HTR-8/SVneo (cell line): ENCODE data around the gene IGFBP4.

Source experiments
- DNase-seq: peaks from one replicate; pipeline ENCODE4 v3.0.0; 2011; ENCODE audit warnings: low spot score, mixed read lengths; ENCODE audit not compliant: insufficient read length
- FAIRE-seq: peaks from 2 replicates; lab custom pipeline; 2011; peaks lifted over from hg19 to GRCh38; lab: Jason Lieb, UNC

Gene IGFBP4

DNA sequence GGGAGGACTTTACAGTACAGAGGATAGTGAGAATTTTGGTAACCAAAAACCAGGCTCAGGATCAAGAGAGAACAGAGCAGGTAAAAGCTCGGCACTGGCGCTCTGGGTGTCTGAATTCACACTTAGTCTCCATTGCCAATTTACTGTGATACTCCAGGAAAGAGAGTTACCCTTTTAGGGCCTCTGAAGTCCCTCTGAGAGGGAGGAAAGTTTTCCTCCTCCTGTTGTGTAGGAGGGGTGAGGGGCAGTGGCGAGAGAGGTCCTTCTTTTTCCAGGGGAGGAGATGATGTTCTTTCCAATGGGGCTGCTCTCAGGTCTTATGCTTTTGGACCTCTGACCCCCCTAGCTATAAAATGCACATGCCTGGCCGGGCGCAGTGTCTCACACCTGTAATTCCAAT, 63.5 kb downstream of the IGFBP4 start:
- DNase-seq (no peak), FAIRE-seq (no peak)
